Heart right ventricle (tissue), 16 donors: ENCODE measurements around the gene TFF3. TPM values are rescaled to one million over a fixed set of nuclear protein-coding genes. Genes with fewer than 3 reads are reported as not detected.

Experiments used
- ATAC-seq, 8 donors: fragments of 200-7000 bp; cut with Tn5 transposase; one replicate each; pipeline ENCODE4 v1.9.1; 2020; ENCODE audit warnings: mild to moderate bottlenecking in 8 of 8, moderate library complexity in 8 of 8, moderate number of reproducible peaks in 1 of 8
- DNase-seq, 2 donors: peaks; one replicate each; pipeline ENCODE4 v3.0.0-alpha.2; 2020
- H3K27ac ChIP-seq, 10 donors: fragments of 200-600 bp; sonication (generic) in 2 of 10; one replicate each; pipeline versions ENCODE4 v1.5.0 to v1.8.0; 2020 to 2022; ENCODE audit warnings: mild to moderate bottlenecking in 3 of 10
- H3K27me3 ChIP-seq, 7 donors: fragments of 200-600 bp; one replicate each; pipeline ENCODE4 v1.8.0; 2021 to 2022; ENCODE audit warnings: mild to moderate bottlenecking in 2 of 7
- H3K36me3 ChIP-seq, 9 donors: fragments of 200-600 bp; sonication (generic) in 1 of 9; one replicate each; pipeline versions ENCODE4 v1.5.0 to v1.8.0; 2020 to 2022; ENCODE audit warnings: mild to moderate bottlenecking in 2 of 9
- H3K4me1 ChIP-seq, 9 donors: fragments of 200-600 bp; sonication (generic) in 1 of 9; one replicate each; pipeline versions ENCODE4 v1.5.0 to v1.8.0; 2020 to 2022; ENCODE audit warnings: mild to moderate bottlenecking in 4 of 9
- H3K4me3 ChIP-seq, 10 donors: fragments of 200-600 bp; sonication (generic) in 2 of 10; one replicate each; pipeline versions ENCODE4 v1.5.0 to v1.8.0; 2020 to 2022; ENCODE audit warnings: mild to moderate bottlenecking in 7 of 10, moderate library complexity in 2 of 10
- H3K9me3 ChIP-seq, 11 donors: fragments of 200-600 bp in 10 of 11; sonication (generic) in 2 of 11; one replicate each; pipeline versions ENCODE4 v1.5.0 to v1.8.0; 2013 to 2022; ENCODE audit warnings: mild to moderate bottlenecking in 2 of 11, control low read depth in 1 of 11, moderate library complexity in 1 of 11
- WGBS, 2 donors: extraction: QIAGEN DNeasy Blood & Tissue Kit; methylation state at CpG; one replicate each; pipeline ENCODE4 v1.1.7; 2013; ENCODE audit warnings: inconsistent platforms in 1 of 2; 5-methylcytosine and 5-hydroxymethylcytosine counted together
- intact Hi-C, 10 donors: fragments of 100-400 bp; cut with DNase I; formaldehyde crosslinking; loops; one replicate each; pipeline versions ENCODE4 v1.11.1 to v1.14.2; 2022
- polyA plus RNA-seq, 2 donors: library from polyadenylated mRNA; stranded (reverse); fragments of 200-250 nt; gene quantifications; one replicate each; pipeline ENCODE4 v1.2.3, GENCODE V29; 2013
- total RNA-seq, 10 donors: library from RNA; stranded (reverse); fragmentation: NEBNext Ultra II Directional in 3 of 10; extraction: Animal tissue kit (Norgen Biotek cat#: 25700) in 3 of 10; gene quantifications; one replicate each; pipeline versions ENCODE4 v1.2.1 to v1.2.4, GENCODE V29; 2021 to 2023
- TF ChIP-seq, protein P1 (sequence below), 9 donors: fragments of 200-600 bp; sonication (generic) in 2 of 9; IDR thresholded peaks; one replicate each; pipeline versions ENCODE4 v1.5.0 to v1.8.0; 2021 to 2022; ENCODE audit warnings: antibody characterized with exemption in 9 of 9, mild to moderate bottlenecking in 5 of 9, moderate library complexity in 1 of 9
- donor health status: Arrhythmogenic right ventricular cardiomyopathy.
- donor health status: ischemic (EF 13 %, LVEDD 7.1; RV severe dilation, severe dysfunction).
- donor health status: healthy with polysubstance abuse.
- donor health status: DM: no; HTN: yes; CAD: no.
- donor health status: DM: no; HTN: no; CAD: no.
- donor health status: ischemic (EF 25% LVEDD 6.9; RV normal size, moderate dysfunction).
- donor health status: ischemic (EF 25% LVEDD 5.7; RV mildly dilated, moderate dysfunction).
- donor health status: healthy.
- donor health status: DM: yes; HTN: yes; CAD: no.
- donor health status: Ischemic cardiomyopathy.
- donor health status: ischemic (EF 35%, LVEDD 5.7; RV mildly dilated, moderate dysfunction).
- donor health status: nonischemic (EF 11% LVEDD 7.7; RV severe dilation, severe dysfunction).
- donor health status: DM: yes; HTN: yes; CAD: no.
- donor health status: PGD.
- donor health status: ischemic (EF 29% LVEDD 5.4; RV normal size, mild dysfunction).
- donor health status: nonischemic (EF 23%, LVEDD 6.1; RV moderate dilation, normal function).

Gene TFF3
- total and polyA plus RNA-seq, 12 donors = 0.90 to 7.9 (median 2.7) TPM

DNA sequence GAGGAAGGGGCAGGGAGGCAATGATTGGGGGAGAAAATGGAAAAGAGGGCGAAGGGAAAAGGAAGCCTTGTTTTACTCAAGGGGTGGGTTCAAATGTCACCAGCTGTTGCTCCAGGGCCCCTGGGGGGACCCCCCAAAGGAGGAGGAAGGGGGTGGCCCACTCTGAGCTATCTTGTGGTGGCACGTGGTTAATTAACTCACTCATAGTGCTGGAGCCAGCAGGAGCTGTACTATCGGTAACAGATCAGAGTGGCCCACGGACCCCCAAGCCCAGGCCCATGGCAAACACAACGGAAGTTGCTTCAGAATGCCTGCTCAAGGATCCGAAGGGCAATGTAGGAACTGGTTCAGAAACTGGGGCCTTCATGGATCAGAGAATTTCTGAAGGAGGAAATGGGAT, 28.3 kb upstream of the TFF3 start:
- TF ChIP-seq, protein P1, sequence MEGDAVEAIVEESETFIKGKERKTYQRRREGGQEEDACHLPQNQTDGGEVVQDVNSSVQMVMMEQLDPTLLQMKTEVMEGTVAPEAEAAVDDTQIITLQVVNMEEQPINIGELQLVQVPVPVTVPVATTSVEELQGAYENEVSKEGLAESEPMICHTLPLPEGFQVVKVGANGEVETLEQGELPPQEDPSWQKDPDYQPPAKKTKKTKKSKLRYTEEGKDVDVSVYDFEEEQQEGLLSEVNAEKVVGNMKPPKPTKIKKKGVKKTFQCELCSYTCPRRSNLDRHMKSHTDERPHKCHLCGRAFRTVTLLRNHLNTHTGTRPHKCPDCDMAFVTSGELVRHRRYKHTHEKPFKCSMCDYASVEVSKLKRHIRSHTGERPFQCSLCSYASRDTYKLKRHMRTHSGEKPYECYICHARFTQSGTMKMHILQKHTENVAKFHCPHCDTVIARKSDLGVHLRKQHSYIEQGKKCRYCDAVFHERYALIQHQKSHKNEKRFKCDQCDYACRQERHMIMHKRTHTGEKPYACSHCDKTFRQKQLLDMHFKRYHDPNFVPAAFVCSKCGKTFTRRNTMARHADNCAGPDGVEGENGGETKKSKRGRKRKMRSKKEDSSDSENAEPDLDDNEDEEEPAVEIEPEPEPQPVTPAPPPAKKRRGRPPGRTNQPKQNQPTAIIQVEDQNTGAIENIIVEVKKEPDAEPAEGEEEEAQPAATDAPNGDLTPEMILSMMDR (IDR thresholded peaks at IDR 0.05) = no peak
- no peaks in the 10 kb centered on the region for H3K9me3 ChIP-seq
- no peaks in the 10 kb centered on the region for H3K4me1 ChIP-seq
- intact Hi-C loops = loop anchor here in 3 of 10 donors (10.0 kb wide), 2 partner anchors 91 to 101 kb away; no protein-coding TSS in a partner anchor
- 87% methylated on average over 6 of the region's 6 CpGs for WGBS, 2 donors
- H3K27me3 ChIP-seq = peaks cover 0 to 25% (median 4%) of the 10 kb centered on the region in 7 donors
- no peak overlapping the region for H3K27ac ChIP-seq
- no peak overlapping the region for H3K4me3 ChIP-seq
- DNase-seq (no peak), ATAC-seq (no peak)
- no peaks in the 10 kb centered on the region for H3K36me3 ChIP-seq

DNA sequence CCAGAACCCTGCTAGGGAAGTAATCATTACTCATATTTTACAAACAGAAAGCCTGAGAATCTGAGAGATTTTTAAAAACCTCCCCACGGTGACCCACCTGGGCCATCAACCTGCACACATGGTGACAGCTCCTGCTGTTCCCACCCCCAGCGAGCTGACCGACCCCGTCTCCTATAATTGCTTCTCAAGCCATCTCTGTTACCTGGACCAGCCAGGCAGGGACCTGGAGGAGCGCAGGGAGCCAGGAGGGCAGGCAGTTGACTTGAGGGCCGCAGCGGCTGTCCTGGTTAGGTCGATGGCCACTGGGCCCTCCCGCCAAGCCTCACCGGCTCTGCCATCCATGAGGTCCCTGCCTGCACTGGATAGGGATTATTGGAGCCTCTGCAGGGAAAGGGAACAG, 27.9 kb upstream of the TFF3 start:
- ATAC-seq = no peak
- H3K36me3 ChIP-seq = no peaks in the 10 kb centered on the region
- no peaks in the 10 kb centered on the region for H3K9me3 ChIP-seq
- H3K27ac ChIP-seq = no peak overlapping the region
- intact Hi-C loops = loop anchor here in 3 of 10 donors (10.0 kb wide), 2 partner anchors 92 to 102 kb away; no protein-coding TSS in a partner anchor
- no peak overlapping the region for H3K4me3 ChIP-seq
- WGBS, 2 donors = 83 to 87% methylated on average over 10 of the region's 10 CpGs
- TF ChIP-seq, protein P1 (IDR thresholded peaks at IDR 0.05) = no peak
- peaks cover 0 to 2% (median 0%) of the 10 kb centered on the region in 9 donors for H3K4me1 ChIP-seq
- DNase-seq = no peak
- H3K27me3 ChIP-seq = peaks cover 0 to 22% (median 3%) of the 10 kb centered on the region in 7 donors

DNA sequence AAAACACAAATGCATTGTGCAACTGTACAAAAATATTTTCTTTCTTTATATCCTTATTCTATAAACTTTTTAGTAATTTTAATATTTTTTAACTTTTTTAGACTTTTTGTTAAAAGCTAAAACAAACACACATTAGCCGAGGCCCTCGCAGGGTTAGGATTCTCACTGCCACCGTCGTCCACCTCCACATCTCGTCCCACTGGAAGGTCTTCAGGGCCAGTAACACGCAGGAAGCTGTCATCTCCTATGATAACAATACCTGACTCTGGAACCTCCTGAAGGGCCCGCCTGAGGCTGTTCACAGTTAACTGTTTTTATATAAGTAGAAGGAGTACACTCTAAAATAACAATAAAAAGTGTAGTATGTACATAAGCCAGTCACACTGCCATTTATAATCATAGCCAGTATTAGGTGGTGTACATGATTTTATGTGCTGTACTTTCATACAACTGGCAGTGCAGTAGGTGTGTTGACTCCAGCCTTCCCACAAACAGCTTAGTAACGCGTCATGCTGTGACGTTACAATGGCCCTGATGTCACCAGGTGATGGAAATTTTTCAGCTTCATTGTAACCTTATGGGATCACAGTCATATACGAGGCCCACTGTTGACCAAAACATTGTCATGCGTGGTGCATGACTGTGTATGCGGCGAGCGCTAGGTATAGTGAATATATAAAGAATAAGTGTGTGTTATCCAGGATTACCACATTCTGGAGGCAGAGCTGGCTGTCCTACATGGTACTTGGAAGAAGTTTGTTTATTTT, 26.8 kb upstream of the TFF3 start:
- Histone ChIP-seq H3K27ac (no peak overlapping the region), H3K9me3 (no peaks in the 10 kb centered on the region), H3K36me3 (no peaks in the 10 kb centered on the region), H3K4me1 (peaks cover 0 to 7% (median 0%) of the 10 kb centered on the region in 9 donors), H3K27me3 (peaks cover 0 to 21% (median 9%) of the 10 kb centered on the region in 7 donors), H3K4me3 (no peak overlapping the region)
- DNase-seq = no peak
- ATAC-seq = no peak
- TF ChIP-seq, protein P1 (IDR thresholded peaks at IDR 0.05) = no peak
- intact Hi-C loops = loop anchor here in 3 of 10 donors (10.0 kb wide), 2 partner anchors 93 to 103 kb away; no protein-coding TSS in a partner anchor
- 82 to 88% methylated on average over 15 of the region's 15 CpGs for WGBS, 2 donors

- ATAC-seq = no peak
- H3K9me3 ChIP-seq = no peaks in the 10 kb centered on the region
- DNase-seq = no peak
- no peak overlapping the region for H3K4me3 ChIP-seq
- H3K36me3 ChIP-seq = no peaks in the 10 kb centered on the region
- H3K27ac ChIP-seq = no peak overlapping the region
- intact Hi-C loops = loop anchor here in 3 of 10 donors (10.0 kb wide), 2 partner anchors 94 to 104 kb away; no protein-coding TSS in a partner anchor
- TF ChIP-seq, protein P1 (IDR thresholded peaks at IDR 0.05) = no peak
- H3K4me1 ChIP-seq = peaks cover 0 to 7% (median 0%) of the 10 kb centered on the region in 9 donors
- WGBS, 2 donors = 85 to 87% methylated on average over 24 of the region's 24 CpGs
- peaks cover 0 to 26% (median 10%) of the 10 kb centered on the region in 7 donors for H3K27me3 ChIP-seq
Observed at GRCh38 chr21:42340187-42341050, 25.2 kb upstream of the TFF3 start.
